CD4-positive, alpha-beta T cell treated with Interleukin-6 at 100 ng/mL for 8 hours (primary cell): Measurements from ENCODE around the gene TRNT1.

Experiments used
- DNase-seq: peaks from one replicate; pipeline ENCODE4 v3.0.0-alpha.2; 2020; ENCODE audit warnings: mixed read lengths, low spot score

The TRNT1 gene

DNA sequence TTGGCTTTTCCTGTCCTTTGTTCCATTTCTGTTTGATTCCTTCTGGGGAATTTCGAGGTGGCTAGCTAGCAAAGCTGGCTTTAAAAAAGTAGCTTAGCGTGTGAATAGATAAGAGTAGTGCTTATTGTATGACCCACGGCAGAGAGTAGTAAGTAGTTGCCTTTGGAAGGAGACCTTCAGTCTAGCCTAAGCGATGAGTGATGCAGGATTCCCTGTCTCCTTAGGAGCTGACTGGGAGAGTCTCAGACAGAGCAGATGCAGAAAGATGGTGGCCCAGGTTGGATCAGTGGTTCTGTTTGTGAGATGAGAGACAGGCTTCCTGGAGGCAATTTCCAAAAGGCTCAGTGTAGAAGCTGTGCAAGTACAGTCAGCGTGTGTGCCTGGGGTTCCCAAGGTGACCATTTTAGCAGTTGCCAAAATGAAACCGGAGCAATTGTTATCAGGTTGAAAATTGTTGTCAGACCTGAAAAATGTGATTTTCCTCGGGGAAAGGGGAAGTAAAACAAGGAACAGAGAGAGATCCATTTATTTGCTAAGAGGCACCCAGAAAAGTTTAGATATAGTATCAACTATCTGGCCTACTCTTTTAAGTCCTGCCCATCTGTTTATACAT is 15.9 kb upstream of the TRNT1 start:
- no peak for DNase-seq

DNA sequence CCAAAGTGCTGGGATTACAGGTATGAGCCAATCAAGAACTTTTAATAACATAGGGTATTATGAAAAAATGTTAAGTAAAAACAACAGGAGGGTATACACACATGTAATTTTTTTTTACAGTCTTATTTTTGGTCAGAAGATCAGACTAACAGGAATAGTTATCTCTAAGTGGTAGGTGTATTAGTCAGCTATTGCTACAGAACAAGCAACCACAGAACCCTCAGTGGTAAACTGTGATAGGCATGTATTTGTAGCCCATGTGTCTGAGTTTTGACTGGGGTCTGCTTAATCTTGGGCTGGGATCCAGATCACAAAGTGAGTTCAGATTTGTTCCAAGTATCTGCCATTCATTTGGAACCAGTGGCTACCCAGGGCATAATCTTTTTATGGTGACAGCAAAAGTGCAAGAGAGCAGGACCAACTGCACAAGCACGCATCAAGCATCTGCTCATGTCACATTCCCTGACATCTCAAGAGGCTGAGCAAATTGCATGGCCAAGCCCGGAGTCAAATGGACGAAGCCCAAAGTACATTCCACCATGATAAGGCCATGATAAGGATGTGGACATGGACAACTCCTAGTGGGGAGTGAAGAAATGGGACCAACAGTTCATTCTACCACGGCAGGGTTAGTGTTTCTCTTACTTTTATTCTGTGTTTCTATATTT is 13.6 kb upstream of the TRNT1 start:
- no peak for DNase-seq

DNA sequence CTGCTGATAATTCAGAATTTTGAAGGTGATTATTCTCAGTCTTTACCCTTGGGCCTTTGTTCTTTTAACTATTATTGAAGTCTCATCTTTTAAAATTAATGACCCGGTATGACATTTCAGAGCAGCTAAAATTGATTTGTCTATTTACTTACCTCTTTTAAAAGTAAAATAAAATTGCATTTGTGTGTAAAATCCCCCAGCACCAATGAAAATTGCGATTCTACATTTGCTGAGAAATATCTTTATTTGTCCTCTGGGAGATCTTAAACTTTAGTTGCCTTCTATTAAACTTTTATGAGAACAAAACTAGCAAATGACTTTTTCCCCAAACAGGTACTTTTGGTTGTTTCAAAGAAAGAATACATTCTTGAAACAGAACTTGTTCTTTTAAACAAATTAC is 9.1 kb upstream of the TRNT1 start:
- no peak for DNase-seq

DNA sequence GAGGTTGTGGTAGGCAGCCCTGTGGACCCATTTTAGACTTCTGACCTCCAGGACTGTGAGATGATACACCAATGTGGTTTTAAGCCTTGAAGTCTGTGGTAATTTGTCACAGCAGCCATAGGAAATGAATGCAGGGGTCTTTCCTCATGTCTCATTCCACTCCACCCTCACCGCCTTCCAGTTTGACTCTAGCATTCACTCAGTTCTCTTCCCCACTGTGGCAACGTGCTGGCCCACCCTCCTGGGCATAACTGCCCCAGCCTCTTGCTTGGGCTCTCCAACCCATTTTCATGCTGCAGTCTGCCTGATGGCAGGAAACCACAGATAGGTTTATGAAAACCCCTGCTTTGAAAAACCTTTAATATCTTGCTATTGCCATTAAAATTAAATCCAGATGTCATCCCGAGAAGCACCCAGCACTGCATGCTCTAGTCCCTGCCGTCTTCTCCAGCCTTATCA is 7.3 kb upstream of the TRNT1 start:
- DNase-seq, result no peak

DNA sequence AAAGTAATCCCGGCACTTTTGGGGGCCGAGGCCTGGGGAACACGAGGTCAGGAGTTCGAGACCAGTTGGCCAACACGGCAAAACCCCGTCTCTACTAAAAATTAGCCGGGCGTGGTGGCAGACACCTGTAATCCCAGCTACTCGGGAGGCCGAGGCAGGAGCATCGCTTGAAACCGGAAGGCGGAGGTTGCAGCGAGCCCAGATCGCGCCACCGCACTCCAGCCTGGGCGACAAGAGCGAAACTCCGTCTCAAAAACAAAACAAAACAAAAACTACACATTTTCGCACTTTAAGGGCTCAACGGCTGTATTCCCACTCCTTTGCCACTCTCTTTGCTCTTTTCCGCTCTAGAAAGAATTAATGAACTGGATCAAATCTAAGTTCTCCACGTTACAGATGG is 763 bp upstream of the TRNT1 start:
- no peak for DNase-seq

DNA sequence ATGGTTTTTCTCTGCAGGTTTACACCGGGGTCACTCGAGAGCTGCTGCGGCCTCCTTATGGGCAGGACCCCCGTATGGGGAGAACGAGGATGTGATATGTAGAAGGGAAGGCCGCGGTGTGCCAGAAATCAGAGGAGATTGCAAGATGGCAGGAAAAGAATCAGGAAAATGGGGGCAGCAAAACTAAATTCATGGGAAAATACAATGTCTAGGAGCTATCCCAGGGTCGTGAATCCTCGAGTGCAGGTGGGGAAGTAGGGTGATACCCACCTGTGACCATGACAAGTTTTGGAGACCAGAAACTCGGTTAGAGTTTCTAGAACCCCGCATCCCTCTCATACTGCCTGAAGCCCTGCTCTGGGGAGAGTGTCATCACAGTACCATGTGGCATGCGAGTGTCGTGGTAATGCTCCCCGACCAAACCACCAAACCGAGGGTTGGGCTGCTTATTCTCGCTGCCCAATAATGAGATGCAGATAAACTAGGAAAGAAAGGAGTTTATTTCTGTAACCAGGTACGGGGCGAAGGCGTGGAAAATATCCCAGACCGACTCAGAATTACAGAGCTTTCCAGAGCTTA is 781 bp downstream of the TRNT1 start:
- DNase-seq, result no peak

DNA sequence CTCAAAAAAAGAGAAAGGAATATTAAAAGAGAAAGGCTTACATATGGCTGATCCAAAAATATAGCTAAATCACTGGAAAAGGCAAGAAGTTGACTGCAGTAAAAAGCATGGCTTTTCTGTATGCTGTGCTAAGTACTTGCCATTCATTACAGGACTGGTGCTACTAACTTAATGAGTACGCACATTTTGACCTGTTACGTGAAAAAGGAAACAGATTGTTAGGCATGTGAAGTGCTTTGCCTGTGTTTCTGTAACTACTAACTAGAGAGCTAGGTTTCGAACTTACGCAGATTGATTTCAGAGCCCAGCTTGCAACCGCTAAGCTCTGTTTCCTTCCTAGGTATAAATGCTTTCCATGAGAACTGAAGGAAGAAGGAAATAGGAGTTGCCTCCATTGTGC is 2.8 kb downstream of the TRNT1 start:
- no peak for DNase-seq

DNA sequence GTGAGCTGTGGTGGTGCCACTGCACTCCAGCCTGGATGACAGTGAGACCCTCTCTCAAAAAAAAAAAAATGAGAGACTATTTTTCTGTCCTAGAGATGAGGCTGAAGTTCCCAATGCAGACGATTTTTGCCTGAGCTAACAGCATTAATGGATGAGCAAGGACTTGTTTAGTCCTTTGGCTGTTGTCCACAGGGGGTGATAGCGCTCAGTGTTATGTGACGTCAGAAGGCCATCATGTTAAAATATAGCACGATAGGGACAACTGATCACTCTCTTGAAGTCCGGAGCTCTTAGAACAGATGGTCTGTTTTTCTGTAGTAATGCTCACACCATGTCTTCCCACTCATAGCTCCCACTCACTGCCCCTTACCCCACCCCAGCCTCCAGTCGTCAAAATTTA is 6.8 kb downstream of the TRNT1 start:
- no peak for DNase-seq

DNA sequence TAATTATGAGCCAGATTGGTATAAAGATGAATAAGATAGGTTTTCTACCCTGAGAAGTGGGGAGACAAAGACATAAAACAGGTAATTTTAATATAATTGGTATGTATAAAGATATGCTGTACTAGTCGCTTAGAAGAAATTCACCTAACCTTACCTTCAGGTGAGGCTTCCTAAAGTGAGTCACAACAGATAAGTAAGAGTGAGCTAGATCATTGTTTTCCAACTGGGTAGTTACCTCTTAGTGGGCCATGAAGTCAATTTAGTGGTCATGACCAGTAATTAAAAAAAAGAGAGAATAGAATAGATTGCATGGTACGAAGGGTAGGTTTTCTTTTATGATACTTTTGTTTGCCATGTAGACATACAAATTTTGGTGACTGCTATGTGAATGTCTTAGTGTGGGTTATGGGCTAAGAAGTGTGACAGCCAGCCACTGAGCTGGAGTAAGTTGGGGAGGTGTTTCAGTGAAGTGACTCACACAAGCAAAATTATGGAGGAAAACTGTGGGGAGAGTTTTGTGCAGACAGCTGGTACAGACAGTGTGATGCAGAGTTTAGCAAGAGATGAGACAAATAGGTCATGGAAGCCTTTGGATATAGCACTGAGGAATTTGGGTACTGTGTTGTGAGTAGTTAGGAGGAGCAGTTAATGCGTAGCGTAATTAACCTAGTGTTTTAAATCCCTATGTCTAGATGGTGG is 8.2 kb downstream of the TRNT1 start:
- no peak for DNase-seq

DNA sequence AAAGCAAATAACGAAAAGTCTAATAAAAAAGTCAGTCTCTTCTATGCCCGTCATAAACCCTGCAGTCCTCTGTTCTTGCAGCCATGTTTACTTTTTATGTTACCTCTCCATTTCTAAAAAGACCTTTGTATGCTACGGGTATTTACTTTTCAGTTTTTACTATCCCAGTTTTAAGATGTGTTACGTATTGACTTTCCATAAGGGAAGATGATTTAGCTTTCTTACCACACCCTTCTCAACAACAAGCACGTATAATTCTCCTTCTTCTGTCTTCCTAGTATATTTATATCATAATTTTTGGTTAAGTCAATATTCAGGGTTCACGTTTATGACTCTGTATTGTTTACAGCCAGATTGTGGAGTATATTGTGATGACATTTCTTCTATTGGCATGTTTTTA is 10.8 kb downstream of the TRNT1 start:
- no peak for DNase-seq

DNA sequence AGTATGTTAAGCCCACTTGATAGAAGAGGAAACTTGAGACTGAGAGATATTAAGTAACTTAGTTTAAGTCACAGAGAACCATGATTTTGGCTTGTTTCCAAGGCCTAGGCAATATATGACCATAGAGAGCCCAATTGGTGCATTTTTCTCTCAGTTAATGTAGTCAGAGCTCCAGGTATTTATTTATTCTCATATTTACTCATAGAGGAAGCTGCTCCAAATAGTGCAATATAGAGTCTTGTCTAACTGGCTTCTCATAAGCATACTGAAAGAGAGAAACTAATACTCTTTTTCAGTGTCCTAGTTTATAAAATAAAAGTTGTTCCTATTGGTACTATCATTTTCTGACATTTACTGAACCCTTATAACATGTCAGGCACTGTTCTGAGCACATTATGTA is 15.2 kb downstream of the TRNT1 start:
- no peak for DNase-seq

DNA sequence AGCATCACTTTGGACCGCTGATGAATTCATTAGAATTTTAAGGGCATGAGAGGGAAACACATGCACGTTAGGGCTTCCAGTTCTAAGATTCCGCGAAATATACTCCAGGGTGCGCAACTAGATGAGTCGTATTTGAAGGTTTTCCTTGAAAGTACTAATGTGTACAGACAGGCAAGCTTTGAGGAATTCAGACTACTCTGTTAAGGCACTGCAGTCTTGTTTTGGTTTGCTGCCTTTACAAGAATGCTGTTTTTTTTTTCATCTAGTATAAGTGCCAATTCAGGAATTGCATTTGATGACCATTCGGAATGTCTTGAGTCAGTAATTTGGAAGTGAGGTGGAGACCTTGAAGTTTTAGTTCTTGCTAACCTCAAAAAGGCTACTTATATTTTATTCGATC is 19.1 kb downstream of the TRNT1 start:
- no peak for DNase-seq

DNA sequence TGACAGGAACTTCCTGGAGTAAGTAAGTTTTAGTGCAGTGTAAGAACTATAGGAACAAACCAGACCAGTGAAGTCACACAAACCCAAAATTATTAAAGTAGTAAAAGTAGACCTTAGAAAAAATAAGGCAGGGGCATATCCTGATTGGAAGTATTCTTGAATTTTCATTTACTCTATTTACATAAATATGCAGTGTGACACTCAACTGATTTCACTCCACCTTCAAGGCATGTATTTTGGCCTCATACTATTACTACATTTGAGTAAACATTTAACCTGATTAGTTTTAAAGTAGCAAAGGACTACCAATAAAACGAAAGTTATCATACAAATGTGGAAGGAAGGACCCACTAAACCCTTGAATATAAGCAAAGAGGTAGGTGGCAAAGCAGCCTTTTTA is 22.8 kb downstream of the TRNT1 start:
- no peak for DNase-seq

DNA sequence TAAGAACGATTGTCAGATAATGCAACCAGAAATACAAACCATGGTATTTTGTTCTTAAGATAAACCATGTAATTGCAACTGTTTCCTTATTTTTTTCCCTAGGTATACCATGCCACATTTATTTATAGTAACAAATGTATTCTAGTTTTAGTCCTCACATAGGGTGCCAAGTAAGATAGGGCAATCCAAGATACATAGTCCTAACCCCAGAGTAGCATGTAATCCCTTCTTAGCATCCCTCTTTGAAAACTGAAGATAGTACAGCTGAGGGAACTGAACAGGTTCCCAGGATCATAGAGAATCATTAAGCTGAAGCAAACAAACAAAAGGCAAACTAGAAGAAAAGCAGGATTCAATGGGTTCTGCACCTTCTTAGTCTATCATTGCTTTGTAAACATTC is 24.8 kb downstream of the TRNT1 start:
- DNase-seq, result no peak

DNA sequence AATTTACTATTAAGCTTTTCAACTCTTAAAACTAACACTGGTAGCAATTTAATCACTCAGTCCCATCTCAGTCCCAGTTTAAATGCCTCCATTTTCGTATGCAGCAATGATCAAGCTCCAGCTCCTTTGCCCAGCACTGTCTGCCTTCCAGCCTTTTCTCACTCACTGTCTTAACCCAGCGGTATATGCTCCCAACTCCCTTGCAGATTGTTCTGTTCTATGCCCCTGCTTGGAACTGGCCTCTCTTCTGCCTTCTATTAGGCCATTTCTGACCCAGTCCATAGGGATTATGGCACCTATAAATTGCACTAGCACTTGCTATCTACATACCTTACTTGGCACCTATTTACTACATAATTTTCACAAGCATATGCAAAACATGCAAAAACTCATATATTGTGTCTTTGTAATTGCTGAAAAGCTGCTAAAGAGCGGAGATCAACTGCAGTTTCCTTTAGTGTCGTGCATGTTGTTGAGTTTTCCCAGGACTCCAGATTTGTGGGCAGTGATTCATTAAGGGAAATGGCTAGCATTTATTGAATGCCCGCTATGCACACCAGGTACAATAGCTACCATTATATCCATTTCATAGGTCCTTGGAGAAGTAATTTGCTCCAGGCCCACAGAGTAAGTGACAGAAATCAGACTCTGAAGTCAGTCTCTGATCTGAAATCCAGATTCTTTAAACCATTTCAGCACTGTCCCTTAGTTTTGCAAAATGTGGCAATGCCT is 28.3 kb downstream of the TRNT1 start:
- DNase-seq, result no peak

DNA sequence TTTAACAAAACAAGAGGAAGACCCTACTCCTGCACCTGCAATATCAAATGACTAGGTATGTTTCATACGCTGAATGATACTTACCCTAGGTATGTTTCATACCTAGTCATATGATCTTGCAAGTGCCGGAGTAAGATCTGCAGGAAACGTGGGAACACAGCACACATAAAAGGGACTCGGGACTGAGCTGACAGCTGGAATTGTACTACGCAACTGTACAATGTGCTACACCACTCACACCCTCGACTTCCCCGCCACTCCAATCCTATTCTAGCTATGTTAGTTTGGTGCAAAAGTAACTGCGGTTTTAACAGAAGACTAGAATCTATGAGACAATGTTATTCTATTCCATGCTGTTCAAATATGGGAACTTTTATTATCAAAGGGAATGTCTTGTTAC is 30.7 kb downstream of the TRNT1 start:
- no peak for DNase-seq

DNA sequence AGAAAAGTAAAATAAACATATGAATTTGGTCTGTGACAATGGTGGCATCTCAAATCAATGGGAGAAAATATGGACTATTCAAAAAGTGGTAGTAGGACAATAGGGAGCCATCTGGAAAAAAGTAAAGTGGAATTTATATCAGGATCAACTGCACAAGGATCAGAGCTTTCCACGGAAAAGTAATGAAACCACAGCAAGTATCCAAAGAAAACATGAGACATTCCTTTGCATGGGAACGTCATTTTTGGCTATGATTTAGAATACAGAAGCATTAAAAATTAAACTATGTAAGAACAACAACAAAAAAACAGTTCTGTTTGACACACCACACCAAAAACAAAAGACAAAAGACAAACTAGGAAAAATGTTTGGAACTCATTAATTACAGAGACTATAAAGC is 34.1 kb downstream of the TRNT1 start:
- DNase-seq, result no peak

DNA sequence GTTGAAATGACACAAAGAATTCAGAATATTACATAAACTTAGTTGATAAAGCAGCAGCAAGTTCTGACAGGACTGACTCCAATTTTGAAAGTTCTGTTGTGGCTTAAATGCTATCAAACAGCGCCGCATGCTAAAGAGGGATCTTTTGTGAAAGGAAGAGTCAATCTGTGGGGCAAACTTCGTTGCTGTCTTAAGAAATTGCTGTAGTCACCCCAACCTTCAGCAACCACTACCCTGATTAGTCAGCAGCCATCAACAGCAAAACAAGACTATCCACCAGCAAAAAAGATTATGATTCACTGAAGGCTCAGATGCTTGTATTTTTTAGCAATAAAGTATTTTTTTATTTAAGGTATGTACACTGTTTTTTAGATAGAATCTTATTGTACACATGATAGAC is 38.5 kb downstream of the TRNT1 start:
- no peak for DNase-seq

DNA sequence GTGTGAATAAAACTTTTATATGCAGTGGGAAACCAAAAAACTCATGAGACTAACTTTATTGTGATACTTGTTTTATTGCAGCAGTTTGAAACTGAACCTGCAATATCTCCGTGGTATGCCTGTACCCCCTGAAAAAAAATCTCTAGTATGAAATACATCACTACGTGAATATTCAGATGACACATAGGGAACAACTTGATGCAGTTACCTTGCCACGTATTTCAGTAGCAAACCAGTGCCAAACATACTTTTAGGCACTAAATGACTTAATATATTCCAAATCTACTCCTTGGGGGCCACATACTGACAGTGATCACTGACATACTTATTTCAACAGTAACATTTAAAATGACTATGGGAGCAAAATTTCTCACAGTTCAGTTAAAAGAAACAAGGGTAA is 38.9 kb downstream of the TRNT1 start:
- DNase-seq, result no peak

DNA sequence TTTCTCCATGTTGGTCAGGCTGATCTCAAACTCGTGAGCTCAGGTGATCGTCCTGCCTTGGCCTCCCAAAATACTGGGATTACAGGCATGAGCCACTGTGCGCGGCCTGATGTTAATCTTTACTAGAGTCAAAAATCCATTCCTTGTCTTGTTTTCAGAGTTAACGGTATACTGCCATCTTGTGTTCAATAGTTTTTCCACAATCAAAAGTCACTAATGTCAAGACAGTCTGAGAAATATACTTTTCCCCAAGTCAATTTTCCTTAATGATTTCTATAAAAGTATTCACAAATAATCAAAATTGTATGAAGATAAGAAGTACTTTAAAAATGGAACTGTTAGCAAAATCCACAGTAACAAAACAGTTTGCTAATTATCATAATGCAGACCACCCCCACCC is 44.3 kb downstream of the TRNT1 start:
- peak; percentile 38 for DNase-seq

DNA sequence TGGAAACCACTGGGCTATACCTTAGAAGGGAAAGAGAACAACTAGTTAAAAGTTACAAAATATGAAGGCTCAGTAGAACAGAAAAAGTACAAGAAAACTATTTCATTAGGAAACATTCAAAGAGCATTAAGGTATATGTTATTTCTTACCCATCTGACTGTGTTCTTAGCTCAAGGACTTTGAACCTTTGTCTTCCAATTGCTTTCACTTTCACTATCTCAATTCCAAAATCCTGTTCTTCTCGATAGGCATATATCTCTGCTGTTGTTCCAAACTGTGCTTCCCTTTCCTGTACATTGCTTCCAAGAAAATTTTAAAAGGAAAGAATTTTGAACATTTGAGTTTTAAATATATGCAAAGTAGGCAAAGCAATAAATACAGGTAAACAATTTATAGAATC is 45.9 kb downstream of the TRNT1 start:
- DNase-seq, result no peak

DNA sequence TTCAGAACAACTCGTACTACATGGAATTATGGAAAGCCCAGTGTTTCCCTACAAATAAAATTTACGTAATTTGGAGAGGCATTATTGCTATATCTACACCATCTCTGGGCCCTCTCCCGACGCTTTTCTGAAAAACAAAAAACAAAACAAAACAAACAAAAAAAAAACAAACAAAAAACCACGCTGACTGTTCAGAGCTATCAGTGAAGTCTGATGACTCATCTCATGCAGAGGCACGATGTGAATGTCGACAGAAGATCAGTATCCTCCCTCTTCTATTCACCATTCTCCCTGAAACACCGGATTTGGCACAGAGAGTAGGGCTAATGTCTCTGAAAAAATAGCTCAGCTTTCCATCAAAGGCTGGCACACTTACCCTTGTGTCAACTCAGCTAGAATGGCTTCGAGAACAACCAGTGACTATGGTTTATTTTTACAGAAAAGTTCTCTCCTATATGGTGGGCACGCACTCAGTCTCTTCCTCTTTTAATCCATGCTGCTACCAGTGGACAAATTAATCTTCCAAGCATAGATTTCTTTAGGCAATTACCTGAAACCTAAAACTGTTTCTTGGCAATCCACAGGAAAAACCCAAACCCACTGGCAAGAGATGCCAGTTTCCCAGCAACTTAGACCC is 51.2 kb downstream of the TRNT1 start:
- no peak for DNase-seq
